Sigmoid colon (tissue), 4 donors: ENCODE data around the gene XPNPEP2.

ENCODE experiments used
- CTCF ChIP-seq, 4 experiments: fragments of 450-650 bp in 3 of 4; fragments of 200-600 bp in 1 of 4; IDR thresholded peaks; one replicate each; pipeline ENCODE4 v1.5.1; 2016 to 2019; ENCODE audit warnings: antibody characterized with exemption in 4 of 4, mild to moderate bottlenecking in 3 of 4, moderate library complexity in 2 of 4
- POLR2AphosphoS5 ChIP-seq, 4 donors: sonication (generic); formaldehyde crosslinking; IDR thresholded peaks; one replicate each; pipeline ENCODE4 v1.6.1; 2017; ENCODE audit warnings: antibody characterized with exemption in 4 of 4

DNA sequence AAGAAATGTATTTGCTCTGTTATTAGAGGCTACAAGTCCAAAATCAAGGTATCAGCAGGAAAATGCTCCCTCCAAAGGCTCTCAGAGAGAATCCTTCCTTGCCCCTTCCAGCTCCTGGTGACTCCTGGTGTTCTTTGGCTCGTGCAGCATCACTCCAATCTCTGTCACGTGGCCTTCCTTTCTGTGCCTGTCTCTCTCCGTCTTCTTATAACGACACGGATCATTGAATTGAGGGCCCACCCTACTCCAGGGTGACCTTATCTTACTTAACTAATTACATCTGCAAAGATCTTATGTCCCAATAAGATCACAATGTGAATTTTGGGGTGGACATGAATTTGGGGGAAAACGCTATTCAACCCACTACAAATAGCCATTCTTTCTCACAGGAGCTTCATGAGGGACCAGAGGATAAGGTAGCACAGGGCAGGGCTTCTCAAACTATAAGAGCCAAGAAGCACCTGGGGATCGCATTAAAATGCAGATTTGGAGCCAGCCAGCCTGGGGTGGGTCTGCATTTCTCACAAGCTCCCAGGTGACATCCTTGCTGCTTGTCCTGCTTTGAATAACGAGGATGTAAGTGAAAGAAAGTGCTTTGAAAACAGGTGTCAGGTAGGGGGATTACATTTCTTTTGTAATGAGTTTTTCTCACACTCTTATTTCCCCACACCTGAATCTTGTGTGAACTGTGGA is 42.2 kb upstream of the XPNPEP2 start:
- no peak for TF ChIP-seq POLR2AphosphoS5 (IDR thresholded peaks at IDR 0.05)
- TF ChIP-seq CTCF (IDR thresholded peaks at IDR 0.05), result no peak
